Measurements from ENCODE around the gene PDE4B. TPM values are rescaled to one million over a fixed set of nuclear protein-coding genes. Genes with fewer than 3 reads are reported as not detected.

Gene PDE4B
- total RNA-seq, 2 experiments from 2014 or later, result 2.4 to 3.1 TPM

- Histone ChIP-seq H3K27ac (ENCODE audit: low read depth, low read length, poor library complexity, severe bottlenecking) (no peak overlapping the region), H3K4me1 (ENCODE audit: insufficient read depth, low read length, poor library complexity, severe bottlenecking) (no peaks in the 10 kb centered on the region), H2AFZ (ENCODE audit: low read length) (no peak overlapping the region), H3K4me3 (ENCODE audit: low read depth, low read length, poor library complexity, severe bottlenecking) (no peak overlapping the region), H3K9me2 (ENCODE audit: insufficient read depth, low read length) (no peaks in the 10 kb centered on the region), H3K4me2 (ENCODE audit: low read length) (no peak overlapping the region), H3K79me2 (ENCODE audit: insufficient read depth, low read depth, low read length) (no peaks in the 10 kb centered on the region), H3K9me3 (ENCODE audit: low read length) (no peaks in the 10 kb centered on the region), H4K20me1 (ENCODE audit: insufficient read depth, low read length) (no peaks in the 10 kb centered on the region), H3K36me3 (ENCODE audit: insufficient read depth, low read length) (no peaks in the 10 kb centered on the region)
- no peak for DNase-seq (ENCODE audit: low spot score)
- no TSS peak for BruUV-seq (replicated peaks)
- intact Hi-C loops (cut with micrococcal nuclease; ENCODE audit: unreplicated experiment), result no loop called here
- POLR2A ChIA-PET, result interaction anchor here (0.7 to 0.8 kb wide), 2 partner anchors 10 to 87 kb away, joined by 3 to 4 read pairs; no protein-coding TSS in a partner anchor
- CTCF ChIA-PET (ENCODE audit: unreplicated experiment), result no interaction called here
- TF ChIP-seq, protein P1, sequence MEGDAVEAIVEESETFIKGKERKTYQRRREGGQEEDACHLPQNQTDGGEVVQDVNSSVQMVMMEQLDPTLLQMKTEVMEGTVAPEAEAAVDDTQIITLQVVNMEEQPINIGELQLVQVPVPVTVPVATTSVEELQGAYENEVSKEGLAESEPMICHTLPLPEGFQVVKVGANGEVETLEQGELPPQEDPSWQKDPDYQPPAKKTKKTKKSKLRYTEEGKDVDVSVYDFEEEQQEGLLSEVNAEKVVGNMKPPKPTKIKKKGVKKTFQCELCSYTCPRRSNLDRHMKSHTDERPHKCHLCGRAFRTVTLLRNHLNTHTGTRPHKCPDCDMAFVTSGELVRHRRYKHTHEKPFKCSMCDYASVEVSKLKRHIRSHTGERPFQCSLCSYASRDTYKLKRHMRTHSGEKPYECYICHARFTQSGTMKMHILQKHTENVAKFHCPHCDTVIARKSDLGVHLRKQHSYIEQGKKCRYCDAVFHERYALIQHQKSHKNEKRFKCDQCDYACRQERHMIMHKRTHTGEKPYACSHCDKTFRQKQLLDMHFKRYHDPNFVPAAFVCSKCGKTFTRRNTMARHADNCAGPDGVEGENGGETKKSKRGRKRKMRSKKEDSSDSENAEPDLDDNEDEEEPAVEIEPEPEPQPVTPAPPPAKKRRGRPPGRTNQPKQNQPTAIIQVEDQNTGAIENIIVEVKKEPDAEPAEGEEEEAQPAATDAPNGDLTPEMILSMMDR (conservative IDR thresholded peaks at IDR 0.05; ENCODE audit: low read length), result no peak
- TF ChIP-seq EZH2phosphoT487 (IDR thresholded peaks at IDR 0.05; ENCODE audit: borderline replicate concordance, low read depth, low read length), result no peak
These were observed 502.1 kb downstream of the PDE4B start for GRCh38 chr1:66294707-66295370.

DNA sequence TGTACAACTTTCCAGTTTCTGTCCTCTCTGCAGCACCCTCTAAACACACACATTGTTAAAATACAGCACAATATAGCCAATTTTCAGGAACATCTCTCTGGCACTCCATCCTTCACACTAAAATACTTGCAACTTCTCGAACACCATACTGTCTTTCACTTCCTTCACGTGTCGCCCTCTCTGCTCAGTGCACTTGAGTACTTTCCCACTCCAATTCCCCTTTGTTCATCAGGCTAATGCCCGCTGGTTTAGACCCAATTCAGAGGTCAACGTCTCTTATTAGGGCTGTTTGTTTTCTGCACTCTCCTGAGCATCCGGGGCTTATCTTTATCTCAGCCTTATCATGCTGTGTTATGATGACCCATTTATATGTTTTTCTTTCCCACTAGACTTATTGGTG, 503.1 kb downstream of the PDE4B start:
- no peak for DNase-seq (ENCODE audit: low spot score)
- no peaks in the 10 kb centered on the region for H4K20me1 ChIP-seq (ENCODE audit: insufficient read depth, low read length)
- H3K4me2 ChIP-seq (ENCODE audit: low read length), result no peak overlapping the region
- no peak overlapping the region for H3K27ac ChIP-seq (ENCODE audit: low read depth, low read length, poor library complexity, severe bottlenecking)
- ChIA-PET POLR2A (no interaction called here), CTCF (ENCODE audit: unreplicated experiment) (no interaction called here)
- no peak overlapping the region for H2AFZ ChIP-seq (ENCODE audit: low read length)
- H3K9me2 ChIP-seq (ENCODE audit: insufficient read depth, low read length), result no peaks in the 10 kb centered on the region
- H3K4me1 ChIP-seq (ENCODE audit: insufficient read depth, low read length, poor library complexity, severe bottlenecking), result no peaks in the 10 kb centered on the region
- H3K4me3 ChIP-seq (ENCODE audit: low read depth, low read length, poor library complexity, severe bottlenecking), result no peak overlapping the region
- no TSS peak for BruUV-seq (replicated peaks)
- TF ChIP-seq, protein P1 (conservative IDR thresholded peaks at IDR 0.05; ENCODE audit: low read length), result no peak
- no peak for TF ChIP-seq EZH2phosphoT487 (IDR thresholded peaks at IDR 0.05; ENCODE audit: borderline replicate concordance, low read depth, low read length)
- intact Hi-C loops (cut with micrococcal nuclease; ENCODE audit: unreplicated experiment), result no loop called here
- no peaks in the 10 kb centered on the region for H3K79me2 ChIP-seq (ENCODE audit: insufficient read depth, low read depth, low read length)
- no peaks in the 10 kb centered on the region for H3K9me3 ChIP-seq (ENCODE audit: low read length)
- no peaks in the 10 kb centered on the region for H3K36me3 ChIP-seq (ENCODE audit: insufficient read depth, low read length)

GRCh38 chr1:66296370-66296769, 503.7 kb downstream of the PDE4B start:
- no peak for TF ChIP-seq EZH2phosphoT487 (IDR thresholded peaks at IDR 0.05; ENCODE audit: borderline replicate concordance, low read depth, low read length)
- TF ChIP-seq, protein P1 (conservative IDR thresholded peaks at IDR 0.05; ENCODE audit: low read length), result no peak
- no TSS peak for BruUV-seq (replicated peaks)
- Histone ChIP-seq H3K36me3 (ENCODE audit: insufficient read depth, low read length) (no peaks in the 10 kb centered on the region), H3K4me1 (ENCODE audit: insufficient read depth, low read length, poor library complexity, severe bottlenecking) (peaks cover 5% of the 10 kb centered on the region), H3K4me3 (ENCODE audit: low read depth, low read length, poor library complexity, severe bottlenecking) (no peak overlapping the region), H2AFZ (ENCODE audit: low read length) (no peak overlapping the region), H3K4me2 (ENCODE audit: low read length) (no peak overlapping the region), H4K20me1 (ENCODE audit: insufficient read depth, low read length) (no peaks in the 10 kb centered on the region), H3K79me2 (ENCODE audit: insufficient read depth, low read depth, low read length) (no peaks in the 10 kb centered on the region), H3K27ac (ENCODE audit: low read depth, low read length, poor library complexity, severe bottlenecking) (no peak overlapping the region), H3K9me2 (ENCODE audit: insufficient read depth, low read length) (no peaks in the 10 kb centered on the region), H3K9me3 (ENCODE audit: low read length) (no peaks in the 10 kb centered on the region)
- CTCF ChIA-PET (ENCODE audit: unreplicated experiment), result no interaction called here
- intact Hi-C loops (cut with micrococcal nuclease; ENCODE audit: unreplicated experiment), result no loop called here
- DNase-seq (ENCODE audit: low spot score), result no peak
- POLR2A ChIA-PET, result no interaction called here
